ENCODE measurements around the gene HM13. TPM values are rescaled to one million over a fixed set of nuclear protein-coding genes. Genes with fewer than 3 reads are reported as not detected.
A peak's percentile ranks its signal among the peaks of the same experiment; 100 is the strongest.
"Not testable (repeated sequence)": the region's sequence is repeated elsewhere in the genome, so short reads cannot be mapped to it uniquely, and the experiment has no call there.

HM13 gene
- total RNA-seq, 2 donors from 2014 or later, result 108 to 124 TPM

DNA sequence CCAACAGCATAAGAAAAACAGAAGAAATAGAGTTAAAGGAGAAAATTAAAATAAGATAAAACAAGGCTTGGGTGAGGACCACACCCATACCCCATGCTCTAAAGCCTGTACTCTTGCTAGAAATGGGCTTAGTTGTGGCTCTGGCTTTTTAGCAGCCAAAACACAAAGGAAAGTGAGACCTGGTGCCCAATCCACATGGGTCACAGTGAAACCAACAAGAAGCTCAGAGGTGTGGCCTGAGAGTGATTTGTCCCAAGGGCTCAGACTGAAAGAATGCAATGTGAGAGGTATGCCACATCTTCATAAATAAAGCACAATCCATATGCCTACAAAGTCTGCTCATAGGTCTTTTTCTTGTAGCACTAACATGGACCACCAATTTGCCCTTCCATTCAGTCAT lies 21.1 kb downstream of the HM13 start:
- no peaks in the 10 kb centered on the region for H3K9me3 Mint-ChIP-seq
- peaks cover 15 to 29% of the 10 kb centered on the region in 2 donors for H3K36me3 Mint-ChIP-seq
- DNase-seq (ENCODE audit: low spot score in 2 of 2), result no peak
- no peak for ATAC-seq
- H3K27ac Mint-ChIP-seq, result no peak overlapping the region

DNA sequence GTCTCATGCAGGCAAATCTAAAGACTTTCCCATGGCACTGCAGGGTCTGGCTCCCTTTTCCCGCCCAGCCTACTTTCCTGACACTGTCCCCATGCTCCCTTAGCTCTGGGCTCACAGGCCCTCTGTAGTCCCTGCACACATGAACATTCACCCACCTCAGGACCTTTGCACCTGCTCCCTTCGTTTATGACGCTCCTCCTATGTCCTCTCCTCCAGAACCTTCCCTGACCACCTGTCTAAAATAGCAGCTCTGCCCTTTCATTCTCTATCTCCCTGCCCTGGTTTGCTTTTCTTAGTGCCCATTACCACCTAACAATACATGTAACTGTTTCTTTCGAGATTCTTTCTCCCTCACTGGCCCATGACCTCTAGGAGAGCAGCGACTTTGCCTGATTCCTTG lies 22.3 kb downstream of the HM13 start:
- Mint-ChIP-seq H3K36me3 (peaks cover 15 to 26% of the 10 kb centered on the region in 2 donors), H3K27ac (peak overlapping the region; percentile 9 to 70), H3K9me3 (no peaks in the 10 kb centered on the region)
- ATAC-seq, result no peak
- DNase-seq (ENCODE audit: low spot score in 2 of 2), result no peak

DNA sequence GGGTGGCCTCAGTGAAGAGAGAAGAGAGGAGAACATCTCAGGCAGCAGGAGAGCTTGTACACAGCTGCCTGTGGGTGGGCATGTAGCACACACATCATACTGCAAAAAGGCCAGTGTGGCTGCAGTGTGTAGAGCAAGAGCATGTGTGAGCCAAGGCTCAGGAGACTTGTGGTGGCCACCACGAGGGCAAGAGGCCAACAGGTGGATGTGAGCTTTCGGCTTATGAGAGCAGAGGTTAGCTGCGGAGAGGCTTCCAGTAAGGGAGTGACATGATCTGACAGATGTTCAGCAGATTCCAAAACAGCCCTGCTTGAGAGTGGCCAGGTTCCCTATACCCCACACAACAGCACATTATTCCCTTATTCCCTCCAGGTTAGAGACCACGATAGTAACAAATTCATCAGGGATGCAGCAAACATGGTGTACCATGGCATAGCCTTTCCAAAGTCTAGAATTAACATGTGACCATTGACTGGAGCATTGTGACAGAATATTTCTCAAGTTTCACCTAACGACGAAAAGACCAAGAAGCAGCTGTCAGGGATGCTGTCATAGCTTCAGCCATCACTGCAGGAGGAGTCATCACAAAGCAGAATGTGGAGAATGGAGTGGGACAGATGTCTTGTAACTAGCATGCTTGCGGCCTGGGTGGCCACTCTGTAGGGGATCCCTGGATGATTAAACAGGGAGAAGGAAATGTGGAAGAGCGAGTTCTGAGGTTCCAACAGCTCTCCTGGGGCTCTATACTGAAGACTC lies 23.1 kb downstream of the HM13 start:
- H3K36me3 Mint-ChIP-seq, result peaks cover 15 to 19% of the 10 kb centered on the region in 2 donors
- no peaks in the 10 kb centered on the region for H3K9me3 Mint-ChIP-seq
- peak overlapping the region; percentile 9 to 70 for H3K27ac Mint-ChIP-seq
- no peak for ATAC-seq
- DNase-seq (ENCODE audit: low spot score in 2 of 2), result no peak

DNA sequence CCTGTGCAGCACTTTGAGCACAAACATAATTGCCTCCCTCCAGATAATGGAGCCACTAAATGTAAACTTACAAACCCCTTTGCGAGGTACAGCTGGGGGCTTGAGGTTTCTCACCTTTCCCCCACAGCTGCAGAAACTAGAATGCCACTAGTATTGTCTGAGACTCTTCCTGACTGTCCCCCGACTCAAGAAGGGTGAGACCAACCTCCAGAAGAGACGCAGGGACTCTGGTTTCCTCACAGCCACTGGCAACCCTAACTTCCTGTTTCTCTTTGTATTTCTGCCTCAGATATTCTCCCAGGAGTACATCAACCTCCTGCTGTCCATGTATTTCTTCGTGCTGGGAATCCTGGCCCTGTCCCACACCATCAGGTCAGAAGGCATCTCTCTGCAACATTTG lies 23.6 kb downstream of the HM13 start:
- H3K27ac Mint-ChIP-seq, result peak overlapping the region; percentile 9 to 81
- DNase-seq (ENCODE audit: low spot score in 2 of 2) (no peak), ATAC-seq (no peak)
- peaks cover 14 to 15% of the 10 kb centered on the region in 2 donors for H3K36me3 Mint-ChIP-seq
- no peaks in the 10 kb centered on the region for H3K9me3 Mint-ChIP-seq

DNA sequence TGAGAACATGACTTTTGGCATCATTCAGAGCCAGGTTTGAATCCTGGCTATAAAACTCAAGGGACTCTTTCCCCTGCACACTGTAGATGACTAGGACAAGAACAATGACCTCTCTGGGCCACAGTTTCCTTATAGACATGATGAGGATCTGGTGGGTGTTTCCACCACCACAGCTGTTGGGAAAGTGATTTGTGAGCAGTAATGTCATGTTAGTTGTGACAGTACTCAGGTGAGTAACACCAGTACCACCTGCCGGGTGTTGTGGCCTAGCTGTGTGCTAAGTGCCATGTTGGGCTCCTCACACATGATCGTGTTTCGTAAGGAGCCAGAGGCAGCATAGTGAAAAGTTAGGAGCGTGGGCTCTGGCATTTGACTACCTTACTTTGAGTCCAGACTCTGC lies 24.1 kb downstream of the HM13 start:
- no peak for DNase-seq (ENCODE audit: low spot score in 2 of 2)
- Mint-ChIP-seq H3K27ac (peak overlapping the region; percentile 9 to 81), H3K9me3 (no peaks in the 10 kb centered on the region), H3K36me3 (peaks cover 14 to 15% of the 10 kb centered on the region in 2 donors)
- ATAC-seq, result peak in 1 of 2 donors; percentile 13

DNA sequence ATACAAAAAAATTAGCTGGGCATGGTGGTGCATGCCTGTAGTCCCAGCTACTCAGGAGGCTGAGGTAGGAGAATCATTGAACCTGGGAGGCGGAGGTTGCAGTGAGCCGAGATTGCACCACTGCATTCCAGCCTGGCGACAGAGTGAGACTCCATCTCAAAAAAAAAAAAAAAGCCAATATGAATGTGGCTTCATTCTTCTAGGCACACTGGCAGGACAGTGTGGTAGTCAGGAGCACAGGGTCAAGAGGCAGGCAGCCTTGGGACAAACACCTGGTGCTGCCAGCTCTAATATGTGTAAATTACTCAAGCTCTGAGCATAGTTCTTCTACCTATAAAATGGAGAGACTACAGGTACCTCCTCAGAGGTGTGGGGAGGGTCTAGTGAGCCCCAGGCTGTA lies 25.4 kb downstream of the HM13 start:
- ATAC-seq; DNase-seq (ENCODE audit: low spot score in 2 of 2); H3K9me3 Mint-ChIP-seq: not testable (repeated sequence)
- Mint-ChIP-seq H3K36me3 (peaks cover 14 to 22% of the 10 kb centered on the region in 2 donors), H3K27ac (peak overlapping the region in 1 of 2 donors; percentile 9)

DNA sequence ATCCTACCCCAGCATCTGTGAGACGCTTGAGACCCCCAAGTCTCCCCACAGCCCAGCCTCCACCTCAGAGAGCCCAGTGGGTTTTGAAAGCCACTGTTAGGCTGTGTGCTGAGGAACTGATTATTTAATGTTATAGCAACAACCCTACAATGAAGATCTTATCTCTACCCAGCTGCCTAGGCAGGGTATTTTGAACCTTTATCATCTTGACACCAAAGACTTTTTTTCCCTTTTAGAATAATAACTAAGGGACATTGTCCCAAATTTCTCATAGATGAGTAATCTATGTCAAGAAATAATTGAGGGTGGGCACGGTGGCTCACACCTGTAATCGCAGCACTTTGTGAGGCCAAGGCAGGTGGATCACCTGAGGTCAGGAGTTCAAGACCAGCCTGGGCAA lies 26.2 kb downstream of the HM13 start:
- Mint-ChIP-seq H3K36me3 (peaks cover 14 to 22% of the 10 kb centered on the region in 2 donors), H3K27ac (peak overlapping the region in 1 of 2 donors; percentile 81), H3K9me3 (no peaks in the 10 kb centered on the region)
- no peak for DNase-seq (ENCODE audit: low spot score in 2 of 2)
- no peak for ATAC-seq

DNA sequence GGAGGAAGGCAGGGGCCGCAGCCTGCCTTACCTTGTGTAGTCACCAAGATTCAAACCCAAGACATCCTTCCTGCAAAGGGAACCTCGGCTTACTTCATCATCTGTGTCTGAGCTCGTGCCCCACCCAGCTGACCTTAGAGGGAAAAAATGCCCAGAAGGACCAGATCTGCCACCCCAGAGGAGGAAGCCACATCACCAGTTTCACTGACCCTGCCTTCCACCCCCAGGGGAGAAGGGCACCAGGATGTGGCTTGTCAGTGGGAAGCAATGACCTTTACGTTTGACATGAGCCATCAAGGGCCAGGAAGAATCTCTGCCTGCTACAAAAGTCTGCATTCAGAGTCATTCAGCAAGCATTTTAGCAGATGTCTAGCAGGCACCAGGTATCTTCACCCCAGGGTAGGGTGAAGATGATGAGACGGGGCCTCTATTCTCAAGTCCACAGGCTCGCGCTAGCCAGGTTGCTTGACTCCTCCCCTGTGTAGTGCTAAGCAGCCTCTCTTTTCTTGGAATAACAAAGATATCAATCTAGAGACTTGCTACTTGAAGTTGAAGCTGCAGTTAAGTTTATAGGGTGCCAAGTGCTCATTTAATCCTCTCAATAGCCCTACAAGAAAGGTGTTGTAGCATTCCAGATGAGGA lies 28.1 kb downstream of the HM13 start:
- DNase-seq (ENCODE audit: low spot score in 2 of 2), result peak in 1 of 2 donors; percentile 84
- peak; percentile 12 to 80 for ATAC-seq
- peaks cover 20 to 27% of the 10 kb centered on the region in 2 donors for H3K36me3 Mint-ChIP-seq
- peak overlapping the region; percentile 68 to 84 for H3K27ac Mint-ChIP-seq
- no peaks in the 10 kb centered on the region for H3K9me3 Mint-ChIP-seq

DNA sequence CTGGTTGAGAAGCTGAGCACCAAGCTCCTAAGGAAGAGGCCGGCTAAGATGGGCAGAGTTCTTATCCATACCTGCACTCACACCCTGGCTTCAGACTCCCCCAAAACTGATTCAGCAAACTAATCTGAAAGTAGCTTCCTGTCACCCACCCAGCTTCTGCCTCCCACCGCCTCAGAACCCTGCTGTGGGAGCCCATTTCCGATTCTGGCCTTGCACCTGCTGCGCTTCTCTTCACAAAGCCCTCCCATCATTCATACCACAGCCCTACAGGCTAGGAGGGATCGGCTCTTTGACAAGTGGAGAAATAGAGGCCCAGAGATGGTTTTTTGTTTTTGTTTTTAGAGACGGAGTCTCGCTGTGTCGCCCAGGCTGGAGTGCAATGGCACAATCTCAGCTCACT lies 28.7 kb downstream of the HM13 start:
- H3K36me3 Mint-ChIP-seq, result peaks cover 26 to 33% of the 10 kb centered on the region in 2 donors
- no peaks in the 10 kb centered on the region for H3K9me3 Mint-ChIP-seq
- ATAC-seq, result no peak

DNA sequence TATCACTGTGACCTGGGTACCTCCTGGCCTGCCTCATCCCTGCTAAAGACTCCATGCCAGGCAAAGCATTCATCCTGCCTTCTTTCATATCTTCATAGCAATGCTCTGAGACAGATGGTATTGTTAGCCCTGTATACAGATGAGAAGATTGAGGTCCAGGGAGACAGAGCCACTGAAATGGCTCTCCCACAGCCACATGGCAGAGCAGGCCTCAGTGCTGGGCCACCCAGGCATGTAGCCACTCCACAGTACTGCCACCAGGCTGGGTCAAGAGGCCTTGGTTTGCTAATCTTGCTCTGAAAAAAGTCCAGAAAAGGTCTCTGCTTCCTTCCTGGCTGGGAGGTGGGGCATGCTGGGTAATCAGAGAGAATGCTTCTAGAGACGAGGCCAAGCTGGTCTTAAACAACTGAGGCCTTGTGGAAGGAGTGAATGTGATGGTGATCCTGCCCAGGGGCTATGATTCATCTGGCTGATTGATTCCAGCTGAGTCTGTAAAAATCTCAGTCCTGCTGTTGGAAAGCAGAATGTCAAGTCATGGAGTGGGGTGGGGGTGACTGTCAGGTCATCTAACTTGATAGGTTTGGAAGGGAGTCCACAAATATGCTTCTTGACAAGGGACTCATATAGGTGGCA lies 29.8 kb downstream of the HM13 start:
- peak in 1 of 2 donors; percentile 31 for ATAC-seq
- peaks cover 30 to 32% of the 10 kb centered on the region in 2 donors for H3K36me3 Mint-ChIP-seq
- H3K9me3 Mint-ChIP-seq, result no peaks in the 10 kb centered on the region

More for the DNA sequence above, 28.7 kb downstream of the HM13 start:
- DNase-seq (ENCODE audit: low spot score in 2 of 2), result no peak
- H3K27ac Mint-ChIP-seq, result peak overlapping the region in 1 of 2 donors; percentile 84

DNA sequence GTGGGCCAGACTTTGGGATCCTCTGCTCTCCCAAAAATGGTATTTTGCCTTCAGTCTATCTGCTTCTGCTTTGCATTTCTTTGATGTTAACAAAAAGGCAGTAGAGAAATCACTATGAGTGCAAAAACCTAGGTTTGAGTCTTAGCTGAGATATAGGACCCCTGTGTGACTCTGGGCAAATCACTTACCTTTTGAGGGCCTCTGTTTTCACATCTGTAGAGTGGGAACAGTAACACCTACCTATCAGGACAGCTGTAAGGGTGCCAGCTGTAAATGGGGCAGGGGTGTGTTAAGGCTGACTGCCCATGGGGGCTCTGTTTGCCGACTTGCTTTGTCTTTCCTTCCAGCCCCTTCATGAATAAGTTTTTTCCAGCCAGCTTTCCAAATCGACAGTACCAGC lies 30.4 kb downstream of the HM13 start:
- Mint-ChIP-seq H3K36me3 (peaks cover 33% of the 10 kb centered on the region in 2 donors), H3K9me3 (no peaks in the 10 kb centered on the region), H3K27ac (peak overlapping the region; percentile 79 to 87)
- ATAC-seq (no peak), DNase-seq (ENCODE audit: low spot score in 2 of 2) (no peak)

More for the DNA sequence above, 29.8 kb downstream of the HM13 start:
- no peak for DNase-seq (ENCODE audit: low spot score in 2 of 2)
- peak overlapping the region; percentile 79 to 87 for H3K27ac Mint-ChIP-seq

DNA sequence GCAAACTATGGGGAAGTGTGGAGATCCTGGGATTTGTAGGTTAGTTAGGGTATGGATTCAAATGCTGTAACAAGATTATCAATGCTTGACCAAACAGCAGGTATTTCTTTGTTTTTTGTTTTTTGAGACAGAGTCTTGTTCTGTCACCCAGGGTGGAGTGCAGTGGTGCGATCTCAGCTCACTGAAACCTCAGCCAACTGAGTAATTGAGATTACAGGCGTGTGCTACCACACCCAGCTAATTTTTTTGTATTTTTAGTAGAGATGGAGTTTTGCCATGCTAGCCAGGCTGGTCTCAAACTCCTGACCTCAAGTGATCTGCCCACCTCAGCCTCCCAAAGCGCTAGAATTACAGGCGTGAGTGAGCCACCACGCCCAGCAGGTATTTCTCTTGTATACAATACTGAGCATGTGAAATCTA lies 31.4 kb downstream of the HM13 start:
- not testable (repeated sequence) for ATAC-seq; H3K9me3 Mint-ChIP-seq; DNase-seq (ENCODE audit: low spot score in 2 of 2); H3K27ac Mint-ChIP-seq
- H3K36me3 Mint-ChIP-seq, result peaks cover 34 to 42% of the 10 kb centered on the region in 2 donors

DNA sequence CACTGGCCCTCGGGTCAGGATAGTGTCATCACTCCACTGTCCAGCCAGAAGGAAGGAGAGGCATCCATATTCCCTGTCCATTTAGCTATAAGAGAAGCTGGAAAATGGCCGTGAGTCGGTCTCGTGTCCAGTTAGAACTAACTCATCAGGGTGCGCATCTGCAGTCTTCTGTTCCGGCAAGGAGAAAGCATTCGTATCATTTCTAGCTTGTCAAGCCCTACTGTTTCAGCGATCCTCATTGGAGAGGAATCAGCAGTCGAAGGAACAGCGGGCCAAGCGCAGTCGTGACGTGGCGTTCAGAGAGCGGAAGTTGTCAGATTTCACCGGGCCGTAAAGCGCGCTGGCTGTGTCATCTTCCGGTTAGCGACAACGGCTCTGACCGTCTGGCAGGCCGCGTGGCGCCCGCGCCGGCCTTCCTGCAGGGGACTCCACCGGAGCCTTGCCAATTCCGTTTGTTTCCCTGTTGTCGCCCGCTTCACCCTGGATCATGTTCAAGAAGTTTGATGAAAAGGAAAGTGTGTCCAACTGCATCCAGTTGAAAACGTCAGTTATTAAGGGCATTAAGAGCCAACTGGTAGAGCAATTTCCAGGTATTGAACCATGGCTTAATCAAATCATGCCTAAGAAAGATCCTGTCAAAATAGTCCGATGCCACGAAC lies 32.9 kb downstream of the HM13 start:
- DNase-seq (ENCODE audit: low spot score in 2 of 2), result peak; percentile 73 to 86
- Mint-ChIP-seq H3K9me3 (no peaks in the 10 kb centered on the region), H3K27ac (peak overlapping the region; percentile 94), H3K36me3 (peaks cover 34 to 42% of the 10 kb centered on the region in 2 donors)
- ATAC-seq, result peak; percentile 67 to 87

DNA sequence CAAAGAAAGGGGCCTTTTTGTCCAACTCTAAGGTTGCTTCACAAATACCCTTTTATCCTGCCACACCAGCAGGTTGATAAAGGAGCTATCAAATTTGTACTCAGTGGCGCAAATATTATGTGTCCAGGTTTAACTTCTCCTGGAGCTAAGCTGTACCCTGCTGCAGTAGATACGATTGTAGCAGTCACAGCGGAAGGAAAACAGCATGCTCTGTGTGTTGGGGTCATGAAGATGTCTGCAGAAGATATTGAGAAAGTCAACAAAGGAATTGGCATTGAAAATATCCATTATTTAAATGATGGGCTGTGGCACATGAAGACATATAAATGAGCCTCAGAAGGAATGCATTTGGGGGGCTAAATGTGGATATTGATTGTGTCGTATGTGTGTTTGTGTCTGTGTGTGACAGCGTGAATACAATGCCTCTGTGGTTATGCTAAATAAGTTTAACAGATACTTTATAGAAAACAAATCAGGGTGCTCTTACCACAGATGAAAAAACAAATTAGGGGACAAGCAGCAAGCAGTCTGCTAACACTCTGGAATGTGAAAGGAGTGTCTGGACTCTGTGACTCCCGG lies 33.6 kb downstream of the HM13 start:
- Mint-ChIP-seq H3K9me3 (no peaks in the 10 kb centered on the region), H3K36me3 (peaks cover 34 to 42% of the 10 kb centered on the region in 2 donors), H3K27ac (peak overlapping the region; percentile 94)
- DNase-seq (ENCODE audit: low spot score in 2 of 2) (no peak), ATAC-seq (no peak)

DNA sequence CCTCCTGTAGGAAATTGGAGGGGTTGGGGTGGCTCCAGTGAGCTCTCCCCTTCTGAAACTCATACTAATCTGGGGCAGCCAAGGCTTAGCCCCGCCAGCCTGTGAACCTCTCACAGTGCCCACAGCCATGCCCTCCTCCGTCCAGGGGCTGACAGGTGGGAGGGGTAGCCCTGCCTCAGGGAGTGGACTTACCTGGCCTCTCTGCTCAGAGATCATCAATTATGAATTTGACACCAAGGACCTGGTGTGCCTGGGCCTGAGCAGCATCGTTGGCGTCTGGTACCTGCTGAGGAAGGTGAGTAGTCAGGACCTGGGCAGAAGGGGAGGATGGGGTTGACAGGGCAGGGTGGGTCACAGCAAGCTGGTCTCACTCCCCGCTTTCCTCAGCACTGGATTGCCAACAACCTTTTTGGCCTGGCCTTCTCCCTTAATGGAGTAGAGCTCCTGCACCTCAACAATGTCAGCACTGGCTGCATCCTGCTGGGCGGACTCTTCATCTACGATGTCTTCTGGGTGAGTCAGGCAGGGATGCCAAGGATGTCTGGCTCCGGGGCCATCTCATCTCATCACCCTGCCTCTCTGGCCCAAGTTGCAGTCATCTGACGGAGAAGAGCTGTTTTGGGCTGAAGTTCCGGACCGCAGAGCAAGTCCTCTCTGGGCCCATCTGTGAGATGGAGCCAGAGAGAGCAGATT lies 34.7 kb downstream of the HM13 start:
- DNase-seq (ENCODE audit: low spot score in 2 of 2) (no peak), ATAC-seq (no peak)
- no peaks in the 10 kb centered on the region for H3K9me3 Mint-ChIP-seq
- H3K27ac Mint-ChIP-seq, result peak overlapping the region; percentile 94
- H3K36me3 Mint-ChIP-seq, result peaks cover 34 to 41% of the 10 kb centered on the region in 2 donors

DNA sequence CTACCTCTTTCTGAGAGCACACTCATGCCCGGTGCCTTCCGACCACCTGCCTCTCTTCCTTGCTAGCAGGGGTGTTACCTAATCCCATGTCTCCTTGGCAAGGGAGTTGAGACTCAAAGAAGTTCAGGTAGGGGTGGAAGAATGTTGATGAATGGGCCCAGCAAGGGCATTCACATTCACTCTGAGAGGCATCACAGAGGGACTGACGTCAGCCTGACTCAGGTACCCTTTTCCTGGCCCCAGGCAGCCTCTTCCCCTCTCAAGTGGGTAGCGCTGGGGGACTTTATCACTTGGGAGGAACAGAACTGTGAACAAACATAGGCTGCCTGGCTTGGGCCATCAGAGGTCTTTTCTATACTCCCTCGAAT lies 35.3 kb downstream of the HM13 start:
- ATAC-seq (no peak), DNase-seq (ENCODE audit: low spot score in 2 of 2) (no peak)
- peaks cover 34 to 36% of the 10 kb centered on the region in 2 donors for H3K36me3 Mint-ChIP-seq
- H3K9me3 Mint-ChIP-seq, result no peaks in the 10 kb centered on the region
- peak overlapping the region; percentile 94 for H3K27ac Mint-ChIP-seq
